Neuronal stem cell (in vitro differentiated cells): ENCODE data around the gene STOML2.

Source experiments
- DNase-seq: peaks from one replicate; pipeline ENCODE4 v3.0.0-alpha.2; 2013; ENCODE audit warnings: low spot score
- H2AFZ ChIP-seq: one replicate; pipeline ENCODE4 v1.6.1; 2013; ENCODE audit warnings: mild to moderate bottlenecking, low read length, inconsistent platforms
- H2AK5ac ChIP-seq: 2 replicates; pipeline ENCODE4 v1.6.1; 2013; ENCODE audit warnings: low read depth, mild to moderate bottlenecking, inconsistent platforms, low read length, moderate library complexity, mixed read lengths
- H2BK120ac ChIP-seq: 2 replicates; pipeline ENCODE4 v1.6.1; 2013; ENCODE audit warnings: low read depth, mild to moderate bottlenecking, inconsistent platforms, low read length, moderate library complexity, mixed read lengths
- H2BK12ac ChIP-seq: one replicate; pipeline ENCODE4 v1.6.1; 2013; ENCODE audit warnings: low read length, inconsistent platforms
- H2BK15ac ChIP-seq: 2 replicates; pipeline ENCODE4 v1.6.1; 2013; ENCODE audit warnings: mild to moderate bottlenecking, low read length, inconsistent platforms, mixed read lengths
- H2BK5ac ChIP-seq: one replicate; pipeline ENCODE4 v1.6.1; 2013; ENCODE audit warnings: inconsistent platforms, mild to moderate bottlenecking, low read length, moderate library complexity
- H3K14ac ChIP-seq: one replicate; pipeline ENCODE4 v1.6.1; 2013; ENCODE audit warnings: low read length, inconsistent platforms
- H3K18ac ChIP-seq: 2 replicates; pipeline ENCODE4 v1.6.1; 2013; ENCODE audit warnings: low read length, inconsistent platforms
- H3K23ac ChIP-seq: 2 replicates; pipeline ENCODE4 v1.6.1; 2013; ENCODE audit warnings: low read depth, mild to moderate bottlenecking, mixed read lengths, low read length, inconsistent platforms; ENCODE audit not compliant: poor library complexity
- H3K27ac ChIP-seq: replicated peaks from 3 replicates; pipeline ENCODE4 v1.5.1; 2013; ENCODE audit warnings: low read length, inconsistent platforms
- H3K27me3 ChIP-seq, 3 experiments: 2 replicates each; pipeline ENCODE4 v1.6.1; 2013; ENCODE audit warnings: low read length in 3 of 3, mild to moderate bottlenecking in 2 of 3, inconsistent platforms in 1 of 3, low read depth in 1 of 3, mixed read lengths in 1 of 3, moderate library complexity in 1 of 3; ENCODE audit not compliant: control insufficient read depth in 3 of 3, insufficient read depth in 3 of 3
- H3K36me3 ChIP-seq, 2 donors: replicated peaks in 1 of 2; 2 replicates each; pipeline ENCODE4 v1.6.1; 2013; ENCODE audit warnings: low read length in 2 of 2; ENCODE audit not compliant: control insufficient read depth in 2 of 2, insufficient read depth in 2 of 2
- H3K4ac ChIP-seq: 2 replicates; pipeline ENCODE4 v1.6.1; 2013; ENCODE audit warnings: inconsistent platforms, mild to moderate bottlenecking, low read length, moderate library complexity
- H3K4me1 ChIP-seq, 2 donors: 1 replicate in 1 of 2; 2 replicates in 1 of 2; pipeline ENCODE4 v1.6.1; 2013; ENCODE audit warnings: low read length in 2 of 2, low read depth in 1 of 2; ENCODE audit not compliant: control insufficient read depth in 2 of 2, insufficient read depth in 1 of 2
- H3K4me2 ChIP-seq: one replicate; pipeline ENCODE4 v1.6.1; 2013; ENCODE audit warnings: mild to moderate bottlenecking, low read length, inconsistent platforms; ENCODE audit not compliant: insufficient read depth, poor library complexity, severe bottlenecking
- H3K4me3 ChIP-seq, 2 donors: 2 replicates each; pipeline ENCODE4 v1.5.1; 2013; ENCODE audit warnings: low read length in 2 of 2, mild to moderate bottlenecking in 2 of 2, inconsistent platforms in 1 of 2, moderate library complexity in 1 of 2
- H3K79me1 ChIP-seq: one replicate; pipeline ENCODE4 v1.6.1; 2013; ENCODE audit warnings: low read depth, mild to moderate bottlenecking, inconsistent platforms, low read length, moderate library complexity
- H3K9ac ChIP-seq: one replicate; pipeline ENCODE4 v1.6.1; 2013; ENCODE audit warnings: mild to moderate bottlenecking, low read depth, low read length, inconsistent platforms; ENCODE audit not compliant: poor library complexity
- H3K9me3 ChIP-seq, 2 donors: replicated peaks in 1 of 2; 2 replicates each; pipeline versions ENCODE3 to v1.6.1; 2013; ENCODE audit warnings: low read length in 2 of 2, mild to moderate bottlenecking in 2 of 2, inconsistent platforms in 1 of 2, low read depth in 1 of 2, mixed read lengths in 1 of 2, moderate library complexity in 1 of 2; ENCODE audit not compliant: control insufficient read depth in 2 of 2, insufficient read depth in 1 of 2
- H4K8ac ChIP-seq: one replicate; pipeline ENCODE4 v1.6.1; 2013; ENCODE audit warnings: low read depth, mild to moderate bottlenecking, inconsistent platforms, low read length, moderate library complexity
- H4K91ac ChIP-seq: one replicate; pipeline ENCODE4 v1.6.1; 2013; ENCODE audit warnings: low read length, low read depth, mild to moderate bottlenecking, inconsistent platforms; ENCODE audit not compliant: poor library complexity
- WGBS, 2 donors: extraction: QIAGEN DNeasy Blood & Tissue Kit; methylation state at CpG; one replicate each; pipeline ENCODE4 v1.1.7; 2013; ENCODE audit warnings: missing lambda C conversion rate in 2 of 2, mixed read lengths in 1 of 2; ENCODE audit not compliant: insufficient read length in 2 of 2, insufficient replicate concordance in 1 of 2; ENCODE audit errors: extremely low coverage in 2 of 2; 5-methylcytosine and 5-hydroxymethylcytosine counted together

Gene STOML2

GRCh38 chr9:35074791-35075190 is 28.1 kb downstream of the STOML2 start:
- no CpG with 5 or more reads among the region's 8 CpGs for WGBS, 2 donors
- Histone ChIP-seq H3K9me3 (no peaks in the 10 kb centered on the region), H2AFZ (no peak overlapping the region), H3K14ac (no peak overlapping the region), H4K91ac (no peak overlapping the region), H3K9ac (no peak overlapping the region), H3K18ac (no peak overlapping the region), H2BK12ac (no peak overlapping the region), H2BK5ac (no peak overlapping the region), H2BK15ac (no peak overlapping the region), H3K4ac (no peak overlapping the region), H3K36me3 (peaks cover 36 to 68% of the 10 kb centered on the region in 2 donors), H3K27me3 (no peaks in the 10 kb centered on the region), H3K27ac (no peak overlapping the region), H3K79me1 (peaks cover 16% of the 10 kb centered on the region), H3K4me1 (peaks cover 20 to 24% of the 10 kb centered on the region in 2 donors), H3K4me3 (no peak overlapping the region), H3K23ac (no peak overlapping the region), H4K8ac (no peak overlapping the region), H2BK120ac (no peak overlapping the region), H2AK5ac (no peak overlapping the region), H3K4me2 (no peak overlapping the region)
- no peak for DNase-seq

DNA sequence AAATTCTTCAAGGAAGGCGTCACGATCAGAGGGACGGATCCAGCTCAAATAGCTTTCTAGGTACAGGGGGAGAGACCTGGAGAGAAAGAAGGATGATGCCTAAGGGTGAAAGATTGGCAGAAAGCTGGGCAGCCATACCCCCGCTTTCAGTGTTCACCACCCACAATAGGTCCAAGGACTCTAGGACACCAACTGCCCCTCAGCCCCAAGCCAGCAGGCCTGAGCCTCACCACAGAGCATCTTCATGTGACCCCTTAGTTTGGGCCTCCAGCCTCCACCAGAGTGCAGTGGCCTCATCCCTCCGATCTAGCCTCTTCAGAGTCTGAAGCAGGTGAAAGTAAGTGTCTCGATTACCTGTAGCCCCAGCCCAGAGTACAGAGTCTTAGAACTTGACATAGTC is 28.8 kb downstream of the STOML2 start:
- Histone ChIP-seq H3K4me3 (no peak overlapping the region), H2BK120ac (no peak overlapping the region), H2AFZ (no peak overlapping the region), H3K9ac (no peak overlapping the region), H3K36me3 (peaks cover 36 to 74% of the 10 kb centered on the region in 2 donors), H3K14ac (no peak overlapping the region), H2BK12ac (no peak overlapping the region), H3K79me1 (peaks cover 16% of the 10 kb centered on the region), H3K9me3 (no peaks in the 10 kb centered on the region), H3K27ac (no peak overlapping the region), H4K8ac (no peak overlapping the region), H3K23ac (no peak overlapping the region), H2AK5ac (no peak overlapping the region), H3K27me3 (no peaks in the 10 kb centered on the region), H3K4me2 (no peak overlapping the region), H2BK15ac (no peak overlapping the region), H3K4ac (no peak overlapping the region), H2BK5ac (no peak overlapping the region), H4K91ac (no peak overlapping the region), H3K4me1 (peaks cover 20 to 21% of the 10 kb centered on the region in 2 donors), H3K18ac (no peak overlapping the region)
- WGBS, 2 donors = no CpG with 5 or more reads among the region's 6 CpGs
- no peak for DNase-seq

GRCh38 chr9:35073279-35073612 is 29.7 kb downstream of the STOML2 start:
- no peak for DNase-seq
- peaks cover 12 to 17% of the 10 kb centered on the region in 2 donors for H3K4me1 ChIP-seq
- H2BK15ac ChIP-seq = no peak overlapping the region
- no peak overlapping the region for H3K4ac ChIP-seq
- H3K27me3 ChIP-seq = no peaks in the 10 kb centered on the region
- no peak overlapping the region for H2BK12ac ChIP-seq
- H3K27ac ChIP-seq = peak overlapping the region; percentile 85
- peaks cover 36 to 79% of the 10 kb centered on the region in 2 donors for H3K36me3 ChIP-seq
- H2BK120ac ChIP-seq = no peak overlapping the region
- no peaks in the 10 kb centered on the region for H3K9me3 ChIP-seq
- WGBS, 2 donors = no CpG with 5 or more reads among the region's 2 CpGs
- no peak overlapping the region for H3K23ac ChIP-seq
- no peak overlapping the region for H2BK5ac ChIP-seq
- H4K8ac ChIP-seq = no peak overlapping the region
- H3K4me3 ChIP-seq = peak overlapping the region in 1 of 2 donors; percentile 19
- no peak overlapping the region for H3K9ac ChIP-seq
- H3K14ac ChIP-seq = no peak overlapping the region
- H2AK5ac ChIP-seq = no peak overlapping the region
- peaks cover 14% of the 10 kb centered on the region for H3K79me1 ChIP-seq
- H3K18ac ChIP-seq = no peak overlapping the region
- peak overlapping the region; percentile 56 for H2AFZ ChIP-seq
- H3K4me2 ChIP-seq = no peak overlapping the region
- H4K91ac ChIP-seq = no peak overlapping the region

DNA sequence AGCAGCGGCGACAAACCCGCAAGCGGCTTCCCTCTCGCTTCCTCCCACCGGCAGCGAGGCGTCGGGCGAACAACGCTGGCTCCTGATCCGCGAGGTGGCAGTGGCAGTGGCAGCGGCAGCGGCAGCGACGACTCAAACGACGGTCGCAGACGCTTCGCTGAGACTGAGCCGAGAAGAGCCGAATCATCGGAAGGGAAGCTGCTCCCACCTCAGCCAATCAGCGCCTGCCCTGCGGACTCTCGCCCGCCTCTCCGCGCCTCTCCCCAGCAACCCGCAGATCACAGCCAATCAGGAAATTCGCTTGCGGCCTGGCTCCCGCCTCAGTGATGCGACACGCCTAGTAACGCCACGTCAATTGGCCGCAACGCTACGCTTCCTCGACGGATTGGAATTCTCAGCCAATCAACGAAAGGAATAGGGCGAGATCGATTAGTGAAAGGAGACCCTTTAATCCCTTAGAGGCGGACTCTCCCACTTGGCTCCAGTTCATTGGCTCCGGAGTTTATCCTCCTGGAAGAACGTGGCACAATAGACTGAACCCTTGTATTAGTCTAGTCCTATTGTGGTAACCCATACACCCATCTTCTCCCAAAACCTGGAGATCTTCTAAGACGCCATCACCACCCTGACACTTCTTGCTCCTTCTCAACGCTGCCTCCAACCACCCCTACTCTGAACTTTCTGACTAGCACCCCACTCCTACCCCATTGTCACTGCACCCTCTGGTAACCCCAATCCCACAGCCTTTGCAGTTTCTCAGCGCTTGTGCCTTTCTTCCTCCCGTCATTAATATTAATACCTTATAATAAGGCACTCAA is 30.3 kb downstream of the STOML2 start, which contains the start of gene VCP:
Gene VCP (minus strand): TSS at position 165 of the 818 bp plus-strand sequence. CDS start 272 bp downstream, outside the sequence.
- peaks cover 42 to 79% of the 10 kb centered on the region in 2 donors for H3K36me3 ChIP-seq
- no peaks in the 10 kb centered on the region for H3K9me3 ChIP-seq
- H3K9ac ChIP-seq = peak within 1 kb of the TSS; percentile 98
- peak; percentile 99 for DNase-seq
- H2BK15ac ChIP-seq = no peak within 1 kb of the TSS
- no peak within 1 kb of the TSS for H3K4ac ChIP-seq
- WGBS, 2 donors = no CpG with 5 or more reads among the region's 54 CpGs
- peak within 1 kb of the TSS; percentile 65 for H3K14ac ChIP-seq
- peak within 1 kb of the TSS; percentile 90 to 91 for H3K4me3 ChIP-seq
- H2BK120ac ChIP-seq = peak within 1 kb of the TSS; percentile 35
- H3K23ac ChIP-seq = peak within 1 kb of the TSS; percentile 97
- H2BK12ac ChIP-seq = no peak within 1 kb of the TSS
- peak within 1 kb of the TSS; percentile 87 for H2AFZ ChIP-seq
- peak within 1 kb of the TSS; percentile 51 for H2AK5ac ChIP-seq
- peak within 1 kb of the TSS; percentile 95 for H3K18ac ChIP-seq
- H3K27me3 ChIP-seq = no peaks in the 10 kb centered on the region
- H3K27ac ChIP-seq = peak within 1 kb of the TSS; percentile 96
- peaks cover 12% of the 10 kb centered on the region for H3K79me1 ChIP-seq
- H3K4me1 ChIP-seq = peaks cover 7 to 13% of the 10 kb centered on the region in 2 donors
- H3K4me2 ChIP-seq = peak within 1 kb of the TSS; percentile 51
- H2BK5ac ChIP-seq = peak within 1 kb of the TSS; percentile 91
- H4K8ac ChIP-seq = no peak within 1 kb of the TSS
- no peak within 1 kb of the TSS for H4K91ac ChIP-seq
